T47D (cell line): ENCODE measurements around the gene GAK.
"Not testable (repeated sequence)": the region's sequence is repeated elsewhere in the genome, so short reads cannot be mapped to it uniquely, and the experiment has no call there.

Experiments
- DNase-seq, 2 experiments: peaks; one replicate each; pipeline versions ENCODE4 v3.0.0 to v3.0.0-alpha.2; 2011 to 2012; ENCODE audit warnings: low read depth in 1 of 2, low spot score in 1 of 2
- JUND ChIP-seq: IDR thresholded peaks from 2 replicates; pipeline ENCODE4 v1.6.1; 2012; ENCODE audit warnings: low read depth
- in situ Hi-C: cut with HindIII; loops from 2 replicates; pipeline ENCODE4 v1.10.0; 2016; ENCODE audit warnings: low sequenced_read_pairs, low pct_unique_long_range_greater_than_20kb

Gene GAK

DNA sequence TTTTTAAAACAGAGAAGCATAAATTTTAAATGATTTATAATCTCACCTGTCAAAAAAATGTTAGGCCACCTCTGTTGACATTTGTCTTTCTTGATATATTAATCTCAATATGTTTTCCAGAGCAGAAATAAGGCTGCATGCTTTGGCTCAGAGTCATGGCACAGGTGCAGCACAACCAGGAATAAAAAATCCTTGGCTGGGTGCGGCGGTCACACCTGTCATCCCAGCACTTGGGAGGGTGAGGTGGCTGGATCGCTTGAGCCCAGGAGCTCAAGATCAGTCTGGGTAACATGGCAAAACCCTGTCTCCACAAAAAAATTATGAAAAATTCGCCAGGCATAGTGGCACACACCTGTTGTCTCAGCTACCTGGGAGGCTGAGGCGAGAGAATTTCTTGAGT is 124.3 kb downstream of the GAK start:
- no peak for DNase-seq
- in situ Hi-C loops = no loop called here
- no peak for TF ChIP-seq JUND

- in situ Hi-C loops, DNase-seq: not testable (repeated sequence)
Observed at GRCh38 chr4:806979-807378, 125.1 kb downstream of the GAK start.

GRCh38 chr4:804804-805203 is 127.3 kb downstream of the GAK start:
- no peak for DNase-seq
- no peak for TF ChIP-seq JUND
- in situ Hi-C loops = no loop called here

DNA sequence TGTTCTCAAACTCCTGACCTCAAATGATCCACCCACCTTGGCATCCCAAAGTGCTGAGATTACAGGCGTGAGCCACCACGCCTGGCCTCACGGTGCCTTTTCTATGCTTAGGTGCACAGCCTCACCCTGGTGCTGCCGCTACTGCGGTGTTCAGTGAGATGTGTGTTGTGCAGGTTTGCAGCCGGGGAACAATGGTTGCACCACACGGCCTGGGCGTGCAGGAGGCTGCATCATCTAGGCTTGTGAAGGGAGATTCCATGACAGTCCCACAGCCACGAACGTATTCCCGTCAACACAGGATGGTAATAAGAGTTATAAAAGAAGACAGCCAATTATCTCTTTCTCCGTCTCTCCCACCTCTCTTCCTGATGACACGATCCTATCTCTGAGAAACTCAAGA is 128.2 kb downstream of the GAK start:
- in situ Hi-C loops = no loop called here
- no peak for DNase-seq
- no peak for TF ChIP-seq JUND

GRCh38 chr4:801436-802124 is 130.5 kb downstream of the GAK start:
- no peak for TF ChIP-seq JUND
- in situ Hi-C loops = no loop called here
- peak in 1 of 2 experiments; percentile 87 for DNase-seq
